Esophagus mucosa (tissue), 1 donor: ENCODE measurements around the gene SLCO2B1. TPM values are rescaled to one million over a fixed set of nuclear protein-coding genes. Genes with fewer than 3 reads are reported as not detected.

Experiments used
- ATAC-seq: fragments of 200-7000 bp; cut with Tn5 transposase; one replicate; pipeline ENCODE4 v1.9.1; 2020
- total RNA-seq: library from RNA; stranded (reverse); gene quantifications from one replicate; pipeline ENCODE4 v1.2.4, GENCODE V29; 2023
- donor health status: DM: yes; HTN: yes; CAD: no.

Gene SLCO2B1
- total RNA-seq, 1 donor from 2014 or later: 9.7 TPM

GRCh38 chr11:75145196-75145971 is 5.5 kb upstream of the SLCO2B1 start:
- no peak for ATAC-seq

- no peak for ATAC-seq
These were observed 4.9 kb upstream of the SLCO2B1 start for GRCh38 chr11:75145972-75146519.

- ATAC-seq: no peak
These were observed 4.2 kb upstream of the SLCO2B1 start for GRCh38 chr11:75146711-75147110.

- no peak for ATAC-seq
These were observed 3.6 kb upstream of the SLCO2B1 start for GRCh38 chr11:75147191-75147874.

GRCh38 chr11:75147875-75148263 is 3.0 kb upstream of the SLCO2B1 start:
- ATAC-seq: no peak

GRCh38 chr11:75148436-75148983 is 2.4 kb upstream of the SLCO2B1 start:
- ATAC-seq: no peak

- peak; percentile 70 for ATAC-seq
These were observed 991 bp upstream of the SLCO2B1 start for GRCh38 chr11:75149766-75150465.

- ATAC-seq: peak; percentile 45
These were observed 590 bp downstream of the SLCO2B1 start for GRCh38 chr11:75151346-75152047.

GRCh38 chr11:75152090-75152489 is 1.2 kb downstream of the SLCO2B1 start:
- peak; percentile 22 for ATAC-seq

- ATAC-seq: peak; percentile 3
These were observed 1.9 kb downstream of the SLCO2B1 start for GRCh38 chr11:75152651-75153427.

- no peak for ATAC-seq
These were observed 4.0 kb downstream of the SLCO2B1 start for GRCh38 chr11:75154646-75155569.

- ATAC-seq: no peak
These were observed 4.9 kb downstream of the SLCO2B1 start for GRCh38 chr11:75155570-75156422.

- no peak for ATAC-seq
These were observed 7.3 kb downstream of the SLCO2B1 start for GRCh38 chr11:75158241-75158640.

GRCh38 chr11:75158696-75159150 is 7.8 kb downstream of the SLCO2B1 start:
- no peak for ATAC-seq

GRCh38 chr11:75159151-75159953 is 8.4 kb downstream of the SLCO2B1 start:
- no peak for ATAC-seq

- ATAC-seq: peak; percentile 24
These were observed 9.4 kb downstream of the SLCO2B1 start for GRCh38 chr11:75160220-75160757.

- no peak for ATAC-seq
These were observed 10.0 kb downstream of the SLCO2B1 start for GRCh38 chr11:75160880-75161279.
